Measurements from ENCODE around the gene GFI1B. TPM values are rescaled to one million over a fixed set of nuclear protein-coding genes. Genes with fewer than 3 reads are reported as not detected.
"Not testable (repeated sequence)": the region's sequence is repeated elsewhere in the genome, so short reads cannot be mapped to it uniquely, and the experiment has no call there.

The GFI1B gene
- total RNA-seq, 1 experiment from 2014 or later = not detected

DNA sequence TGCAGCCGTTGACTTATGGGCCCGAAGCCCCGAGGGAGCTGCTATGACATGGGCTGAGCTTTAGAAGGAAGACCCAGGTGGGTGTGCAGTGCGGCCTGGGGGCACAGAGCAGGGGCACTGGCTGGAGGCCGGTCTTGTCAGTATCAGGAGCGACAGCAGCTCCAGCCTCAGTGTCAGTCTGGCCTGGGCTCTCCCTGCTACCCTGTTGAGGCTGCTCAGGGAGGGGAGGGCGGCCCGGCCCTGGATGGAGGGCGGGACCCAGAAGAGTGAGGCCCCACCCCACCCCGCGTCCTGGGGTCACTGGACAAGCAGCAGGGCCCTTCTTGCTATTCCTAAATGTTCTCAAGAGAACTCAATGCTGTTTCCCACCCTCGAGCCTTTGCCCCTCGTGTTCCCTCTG is 18.0 kb downstream of the GFI1B start:
- ATAC-seq (no peak), DNase-seq (no peak)
- no peaks in the 10 kb centered on the region for H3K36me3 ChIP-seq (ENCODE audit: low read depth, low read length)
- H3K9ac ChIP-seq (ENCODE audit: low read length) = no peak overlapping the region
- no peak overlapping the region for H3K4me3 ChIP-seq (ENCODE audit: low read length)
- TF ChIP-seq, protein P1, sequence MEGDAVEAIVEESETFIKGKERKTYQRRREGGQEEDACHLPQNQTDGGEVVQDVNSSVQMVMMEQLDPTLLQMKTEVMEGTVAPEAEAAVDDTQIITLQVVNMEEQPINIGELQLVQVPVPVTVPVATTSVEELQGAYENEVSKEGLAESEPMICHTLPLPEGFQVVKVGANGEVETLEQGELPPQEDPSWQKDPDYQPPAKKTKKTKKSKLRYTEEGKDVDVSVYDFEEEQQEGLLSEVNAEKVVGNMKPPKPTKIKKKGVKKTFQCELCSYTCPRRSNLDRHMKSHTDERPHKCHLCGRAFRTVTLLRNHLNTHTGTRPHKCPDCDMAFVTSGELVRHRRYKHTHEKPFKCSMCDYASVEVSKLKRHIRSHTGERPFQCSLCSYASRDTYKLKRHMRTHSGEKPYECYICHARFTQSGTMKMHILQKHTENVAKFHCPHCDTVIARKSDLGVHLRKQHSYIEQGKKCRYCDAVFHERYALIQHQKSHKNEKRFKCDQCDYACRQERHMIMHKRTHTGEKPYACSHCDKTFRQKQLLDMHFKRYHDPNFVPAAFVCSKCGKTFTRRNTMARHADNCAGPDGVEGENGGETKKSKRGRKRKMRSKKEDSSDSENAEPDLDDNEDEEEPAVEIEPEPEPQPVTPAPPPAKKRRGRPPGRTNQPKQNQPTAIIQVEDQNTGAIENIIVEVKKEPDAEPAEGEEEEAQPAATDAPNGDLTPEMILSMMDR (conservative IDR thresholded peaks at IDR 0.05; ENCODE audit: low read depth, low read length) = no peak
- TF ChIP-seq EZH2 (IDR thresholded peaks at IDR 0.05; ENCODE audit: low read length, unreplicated experiment) (no peak), EZH2phosphoT487 (IDR thresholded peaks at IDR 0.05; ENCODE audit: borderline replicate concordance, low read length) (no peak)
- H3K9me3 ChIP-seq (ENCODE audit: low read length) = no peaks in the 10 kb centered on the region
- H3K27me3 ChIP-seq (ENCODE audit: low read length) = no peaks in the 10 kb centered on the region
- intact Hi-C loops (cut with micrococcal nuclease) = no loop called here
- no peaks in the 10 kb centered on the region for H3K9me2 ChIP-seq (replicated peaks; ENCODE audit: low read length)
- H3K79me2 ChIP-seq (ENCODE audit: low read length) = no peaks in the 10 kb centered on the region
- H3K27ac ChIP-seq (ENCODE audit: low read length) = no peak overlapping the region
- POLR2A ChIA-PET (ENCODE audit: unreplicated experiment) = no interaction called here
- H2AFZ ChIP-seq (ENCODE audit: low read length) = no peak overlapping the region
- CTCF ChIA-PET = no interaction called here
- no peaks in the 10 kb centered on the region for H4K20me1 ChIP-seq (ENCODE audit: low read length)
- H3K4me2 ChIP-seq (ENCODE audit: low read length) = no peak overlapping the region
- no TSS peak for BruUV-seq (replicated peaks)
- peaks cover 10% of the 10 kb centered on the region for H3K4me1 ChIP-seq (ENCODE audit: insufficient read depth, low read length)
- no peaks in the 10 kb centered on the region for H3F3A ChIP-seq (ENCODE audit: low read length, unreplicated experiment)

- TF ChIP-seq EZH2 (IDR thresholded peaks at IDR 0.05; ENCODE audit: low read length, unreplicated experiment) (no peak), EZH2phosphoT487 (IDR thresholded peaks at IDR 0.05; ENCODE audit: borderline replicate concordance, low read length) (no peak)
- TF ChIP-seq, protein P1 (conservative IDR thresholded peaks at IDR 0.05; ENCODE audit: low read depth, low read length) = no peak
- DNase-seq = no peak
- H2AFZ ChIP-seq (ENCODE audit: low read length) = no peak overlapping the region
- H3K4me2 ChIP-seq (ENCODE audit: low read length) = no peak overlapping the region
- no TSS peak for BruUV-seq (replicated peaks)
- CTCF ChIA-PET = no interaction called here
- H3K36me3 ChIP-seq (ENCODE audit: low read depth, low read length) = no peaks in the 10 kb centered on the region
- POLR2A ChIA-PET (ENCODE audit: unreplicated experiment) = no interaction called here
- H3K9me3 ChIP-seq (ENCODE audit: low read length) = no peaks in the 10 kb centered on the region
- no peaks in the 10 kb centered on the region for H3F3A ChIP-seq (ENCODE audit: low read length, unreplicated experiment)
- intact Hi-C loops (cut with micrococcal nuclease) = no loop called here
- no peaks in the 10 kb centered on the region for H3K79me2 ChIP-seq (ENCODE audit: low read length)
- H4K20me1 ChIP-seq (ENCODE audit: low read length) = no peaks in the 10 kb centered on the region
- no peak for ATAC-seq
- peaks cover 10% of the 10 kb centered on the region for H3K4me1 ChIP-seq (ENCODE audit: insufficient read depth, low read length)
- H3K4me3 ChIP-seq (ENCODE audit: low read length) = no peak overlapping the region
- 0 out of 2 replicates have a peak, but pooled peaks cover 4% of the 10 kb centered on the region for H3K27me3 ChIP-seq (ENCODE audit: low read length)
- no peaks in the 10 kb centered on the region for H3K9me2 ChIP-seq (replicated peaks; ENCODE audit: low read length)
- no peak overlapping the region for H3K9ac ChIP-seq (ENCODE audit: low read length)
- H3K27ac ChIP-seq (ENCODE audit: low read length) = no peak overlapping the region
These were observed 19.1 kb downstream of the GFI1B start for GRCh38 chr9:132997591-132997990.

GRCh38 chr9:132998221-132998620 is 19.7 kb downstream of the GFI1B start:
- H3F3A ChIP-seq (ENCODE audit: low read length, unreplicated experiment); H3K4me3 ChIP-seq (ENCODE audit: low read length); H3K27me3 ChIP-seq (ENCODE audit: low read length); H3K79me2 ChIP-seq (ENCODE audit: low read length); H3K27ac ChIP-seq (ENCODE audit: low read length); H3K36me3 ChIP-seq (ENCODE audit: low read depth, low read length); ATAC-seq; H3K4me2 ChIP-seq (ENCODE audit: low read length); H3K9me3 ChIP-seq (ENCODE audit: low read length); H3K4me1 ChIP-seq (ENCODE audit: insufficient read depth, low read length); CTCF ChIA-PET; BruUV-seq (replicated peaks); H4K20me1 ChIP-seq (ENCODE audit: low read length); H2AFZ ChIP-seq (ENCODE audit: low read length); H3K9me2 ChIP-seq (replicated peaks; ENCODE audit: low read length); H3K9ac ChIP-seq (ENCODE audit: low read length); intact Hi-C loops (cut with micrococcal nuclease); POLR2A ChIA-PET (ENCODE audit: unreplicated experiment); DNase-seq: not testable (repeated sequence)

All from PC-3 (cell line).